Measurements from ENCODE around the gene MEGF6. TPM values are rescaled to one million over a fixed set of nuclear protein-coding genes. Genes with fewer than 3 reads are reported as not detected.

The MEGF6 gene
- total and polyA plus RNA-seq, 2 donors (not counting 3 experiments of a cell fraction or from before 2014, with no cell fraction given) = 22.5 to 63.7 TPM

GRCh38 chr1:3657096-3657475 is 45.8 kb upstream of the MEGF6 start:
- FAIRE-seq (no peak), DNase-seq (ENCODE audit: low read depth, low spot score) (no peak)
- dilution Hi-C loops (cut with MboI; ENCODE audit: extremely low pct_ligation_motif_present, low sequenced_read_pairs) = no loop called here
- Histone ChIP-seq H3K27me3 (ENCODE audit: control insufficient read depth in 2 of 2, insufficient read depth in 2 of 2, low read length in 2 of 2) (peaks cover 15 to 42% of the 10 kb centered on the region in 2 experiments), H3K9ac (replicated peaks; ENCODE audit: extremely low read depth, insufficient read depth, low read length) (no peak overlapping the region), H3K4me2 (ENCODE audit: insufficient read depth, low read length) (no peak overlapping the region), H3K79me2 (ENCODE audit: control insufficient read depth, insufficient read depth, low read length) (no peaks in the 10 kb centered on the region), H3K4me3 (replicated peaks in 1 of 3; ENCODE audit: insufficient read depth in 1 of 3, low read depth in 1 of 3, low read length in 3 of 3) (no peak overlapping the region), H2AFZ (ENCODE audit: low read depth, low read length) (no peak overlapping the region), H3K9me3 (replicated peaks; ENCODE audit: control insufficient read depth, insufficient read depth, low read length) (no peaks in the 10 kb centered on the region), H3K36me3 (ENCODE audit: control insufficient read depth in 2 of 2, extremely low read depth in 1 of 2, insufficient read depth in 2 of 2, low read length in 2 of 2) (no peaks in the 10 kb centered on the region), H3K4me1 (ENCODE audit: control insufficient read depth, extremely low read depth, insufficient read depth, low read length) (no peaks in the 10 kb centered on the region), H4K20me1 (replicated peaks; ENCODE audit: control insufficient read depth, extremely low read depth, insufficient read depth, low read length) (no peaks in the 10 kb centered on the region), H3K27ac (ENCODE audit: insufficient read depth, low read depth, low read length) (no peak overlapping the region), H3K9me1 (replicated peaks; ENCODE audit: control insufficient read depth, extremely low read depth, insufficient read depth, low read length) (no peaks in the 10 kb centered on the region)
- ChIA-PET POLR2A (no interaction called here), CTCF (interaction anchor here (1.3 to 1.4 kb wide), 2 partner anchors 8 to 10 kb away, joined by 3 read pairs; no protein-coding TSS in a partner anchor)
- no peak for TF ChIP-seq GATA2 (IDR thresholded peaks at IDR 0.05; ENCODE audit: insufficient read depth, insufficient read length, low read depth, low read length)
- no peak for TF ChIP-seq EZH2 (IDR thresholded peaks at IDR 0.05; ENCODE audit: borderline replicate concordance, low read depth, low read length, severe bottlenecking)
- TF ChIP-seq MAX (IDR thresholded peaks at IDR 0.05; ENCODE audit: insufficient read depth, insufficient read length) = no peak
- TF ChIP-seq POLR2AphosphoS5 (IDR thresholded peaks at IDR 0.05; ENCODE audit: insufficient read depth, low read depth, low read length) = no peak
- no peak for TF ChIP-seq POLR2A (IDR thresholded peaks at IDR 0.05; ENCODE audit: low read depth, low read length)
- TF ChIP-seq CTCF (IDR thresholded peaks at IDR 0.05; ENCODE audit: extremely low read depth in 1 of 2, insufficient read depth in 1 of 2, low read depth in 1 of 2, low read length in 2 of 2) = no peak
- TF ChIP-seq FOS (IDR thresholded peaks at IDR 0.05; ENCODE audit: borderline replicate concordance, insufficient read depth, low read length) = no peak
- TF ChIP-seq JUN (IDR thresholded peaks at IDR 0.05; ENCODE audit: borderline replicate concordance, insufficient read depth, insufficient read length, low read depth) = no peak
- TF ChIP-seq MYC (IDR thresholded peaks at IDR 0.05; ENCODE audit: low read depth, low read length) = no peak
- intact Hi-C loops (cut with micrococcal nuclease) = no loop called here
- no TSS peak for BruUV-seq (replicated peaks)

Data from endothelial cell of umbilical vein (primary cell).